Measurements from ENCODE around the gene GDF10.

- TF ChIP-seq, protein P1, sequence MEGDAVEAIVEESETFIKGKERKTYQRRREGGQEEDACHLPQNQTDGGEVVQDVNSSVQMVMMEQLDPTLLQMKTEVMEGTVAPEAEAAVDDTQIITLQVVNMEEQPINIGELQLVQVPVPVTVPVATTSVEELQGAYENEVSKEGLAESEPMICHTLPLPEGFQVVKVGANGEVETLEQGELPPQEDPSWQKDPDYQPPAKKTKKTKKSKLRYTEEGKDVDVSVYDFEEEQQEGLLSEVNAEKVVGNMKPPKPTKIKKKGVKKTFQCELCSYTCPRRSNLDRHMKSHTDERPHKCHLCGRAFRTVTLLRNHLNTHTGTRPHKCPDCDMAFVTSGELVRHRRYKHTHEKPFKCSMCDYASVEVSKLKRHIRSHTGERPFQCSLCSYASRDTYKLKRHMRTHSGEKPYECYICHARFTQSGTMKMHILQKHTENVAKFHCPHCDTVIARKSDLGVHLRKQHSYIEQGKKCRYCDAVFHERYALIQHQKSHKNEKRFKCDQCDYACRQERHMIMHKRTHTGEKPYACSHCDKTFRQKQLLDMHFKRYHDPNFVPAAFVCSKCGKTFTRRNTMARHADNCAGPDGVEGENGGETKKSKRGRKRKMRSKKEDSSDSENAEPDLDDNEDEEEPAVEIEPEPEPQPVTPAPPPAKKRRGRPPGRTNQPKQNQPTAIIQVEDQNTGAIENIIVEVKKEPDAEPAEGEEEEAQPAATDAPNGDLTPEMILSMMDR (IDR thresholded peaks at IDR 0.05; ENCODE audit: borderline replicate concordance, extremely low read depth, low read length, poor library complexity, severe bottlenecking) = no peak
- TF ChIP-seq EZH2 (IDR thresholded peaks at IDR 0.05; ENCODE audit: borderline replicate concordance, low read depth, low read length, severe bottlenecking) = no peak
Measured at GRCh38 chr10:47311193-47311931, 11.4 kb downstream of the GDF10 start.

All from DND-41 (cell line).